ENCODE results near the gene C18orf63.
"Not testable (repeated sequence)": the region's sequence is repeated elsewhere in the genome, so short reads cannot be mapped to it uniquely, and the experiment has no call there.

C18orf63 gene

DNA sequence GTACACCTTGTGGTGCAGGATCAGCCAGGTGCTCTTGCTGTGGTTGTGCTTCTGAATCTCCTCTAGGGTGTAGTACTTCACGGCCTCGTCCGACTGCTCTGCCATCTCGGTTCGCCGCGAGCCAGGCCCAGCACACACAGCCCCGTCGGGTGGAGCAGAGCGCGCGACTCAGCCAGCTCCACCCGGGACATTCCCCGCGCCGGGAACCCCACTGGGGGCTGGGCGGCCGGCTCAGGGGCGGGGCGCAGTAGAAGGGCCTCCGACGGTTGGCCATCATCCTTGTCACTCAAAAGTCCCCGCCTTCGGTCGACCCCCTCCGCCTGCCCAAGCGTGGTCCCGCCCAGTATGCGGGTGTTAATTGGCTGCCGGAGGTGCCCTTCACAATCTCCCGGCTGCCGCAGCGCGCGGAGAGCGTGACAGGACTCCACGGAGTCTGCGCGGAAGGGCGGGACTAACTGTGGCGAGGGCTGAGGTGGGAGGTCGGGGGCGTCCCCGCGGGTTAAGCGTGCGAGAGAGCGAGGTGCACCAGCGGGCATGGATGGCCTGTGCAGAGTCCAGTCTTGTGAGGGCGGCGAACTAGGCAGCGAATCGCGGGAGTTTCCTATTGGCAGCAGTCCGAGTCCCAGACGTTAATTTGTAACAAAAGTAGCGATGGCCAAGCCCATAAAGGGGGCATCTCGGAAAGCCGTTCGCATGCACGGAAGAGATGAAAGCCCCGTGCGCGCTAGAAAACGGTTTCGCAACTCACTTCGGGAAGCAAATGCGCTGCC, 23.7 kb upstream of the C18orf63 start, which contains the start of gene CYB5A:
Gene CYB5A, minus strand, starts transcription at position 193 of the 770 bp plus-strand sequence. Its CDS starts 88 bp downstream, at position 105.
- TF ChIP-seq ZNF274 (IDR thresholded peaks at IDR 0.05; ENCODE audit: low read depth, low read length): no peak
- H3K4me3 ChIP-seq (ENCODE audit: low read length): peak within 1 kb of the TSS; percentile 92

DNA sequence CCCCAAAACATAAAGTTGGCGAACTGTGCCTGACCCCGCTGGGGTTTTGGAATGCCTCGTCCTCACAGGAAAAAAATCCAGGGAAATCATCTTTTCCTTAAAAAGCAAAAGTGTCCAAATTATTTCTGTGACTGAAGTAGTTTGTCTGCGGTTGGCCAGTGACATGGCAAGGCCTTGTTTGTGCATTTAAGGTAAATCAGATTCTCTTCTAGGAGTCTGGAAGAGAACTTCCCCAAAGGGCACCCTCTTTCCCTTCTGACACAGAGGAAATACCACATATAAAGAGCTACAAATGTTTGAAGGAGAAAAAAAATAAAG, 23.1 kb upstream of the C18orf63 start:
- peak overlapping the region; percentile 72 for H3K4me3 ChIP-seq (ENCODE audit: low read length)
- TF ChIP-seq ZNF274 (IDR thresholded peaks at IDR 0.05; ENCODE audit: low read depth, low read length): no peak

DNA sequence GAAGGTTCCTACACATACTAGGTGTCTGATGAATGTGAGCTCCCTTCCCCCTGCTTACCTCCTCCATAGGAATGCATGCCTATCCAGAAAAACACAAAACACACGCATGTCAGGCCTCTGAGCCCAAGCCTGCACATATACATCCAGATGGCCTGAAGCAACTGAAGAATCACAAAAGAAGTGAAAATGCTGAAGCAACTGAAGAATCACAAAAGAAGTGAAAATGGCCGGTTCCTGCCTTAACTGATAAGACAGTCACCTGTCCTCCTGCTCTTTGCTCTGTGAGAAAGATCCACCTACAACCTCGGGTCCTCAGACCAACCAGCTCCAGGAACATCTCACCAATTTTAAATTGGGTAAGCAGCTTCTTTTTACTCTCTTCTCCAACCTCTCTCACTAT, 22.7 kb upstream of the C18orf63 start:
- not testable (repeated sequence) for H3K4me3 ChIP-seq (ENCODE audit: low read length)

DNA sequence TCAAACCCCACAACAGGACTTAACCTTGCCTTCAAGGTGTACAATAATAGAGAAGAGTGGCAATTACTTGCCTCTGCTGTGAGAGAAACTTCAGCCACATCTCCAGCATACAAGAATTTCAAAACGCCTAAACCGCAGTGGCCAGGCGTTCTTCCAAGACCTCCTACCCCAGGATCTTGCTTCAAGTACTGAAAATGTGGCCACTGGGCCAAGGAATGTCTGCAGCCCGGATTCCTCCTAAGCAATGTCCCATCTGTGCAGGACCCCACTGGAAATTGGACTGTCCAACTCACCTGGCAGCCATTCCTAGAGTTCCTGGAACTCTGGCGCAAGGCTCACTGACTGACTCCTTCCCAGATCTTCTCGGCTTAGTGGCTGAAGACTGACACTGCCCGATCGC, 21.1 kb upstream of the C18orf63 start:
- no peak overlapping the region for H3K4me3 ChIP-seq (ENCODE audit: low read length)
- no peak for TF ChIP-seq ZNF274 (IDR thresholded peaks at IDR 0.05; ENCODE audit: low read depth, low read length)

DNA sequence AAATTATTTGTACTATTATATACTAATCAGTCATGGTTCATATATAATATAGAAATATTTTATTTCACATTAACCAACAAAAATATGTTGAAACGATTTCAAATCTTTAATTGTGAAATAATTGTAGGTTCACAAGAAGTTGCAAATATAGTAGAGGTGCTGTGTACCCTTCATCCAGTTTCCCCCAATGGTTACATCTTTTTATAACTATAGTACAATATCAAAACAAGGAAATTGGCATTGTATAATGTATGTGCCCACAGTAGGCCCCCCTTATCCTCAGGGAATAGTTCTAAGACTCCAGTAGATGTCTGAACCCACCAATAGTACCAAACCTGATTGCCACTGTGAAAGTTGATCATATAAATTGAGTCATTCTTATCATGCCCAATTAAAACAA, 16.5 kb upstream of the C18orf63 start:
- no peak for TF ChIP-seq ZNF274 (IDR thresholded peaks at IDR 0.05; ENCODE audit: low read depth, low read length)
- no peak overlapping the region for H3K4me3 ChIP-seq (ENCODE audit: low read length)

DNA sequence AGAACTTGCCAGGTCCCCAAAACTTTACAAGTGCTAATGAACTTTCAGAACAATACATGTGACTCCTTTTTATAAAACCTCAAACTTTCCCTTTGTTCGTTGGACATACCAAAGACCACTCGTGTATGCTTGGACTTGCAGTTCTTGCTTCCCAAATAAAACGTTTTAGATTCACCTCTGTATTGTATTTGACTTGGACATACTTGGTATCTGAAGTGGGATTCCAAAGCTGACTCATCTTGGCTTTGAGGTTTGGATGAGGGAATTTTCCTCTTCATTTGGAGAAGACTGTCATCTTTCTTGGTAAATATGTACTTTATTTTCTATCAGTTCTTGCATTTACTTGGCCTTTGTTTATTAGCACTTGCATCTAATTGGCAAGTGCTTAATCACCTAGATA, 15.9 kb upstream of the C18orf63 start:
- no peak overlapping the region for H3K4me3 ChIP-seq (ENCODE audit: low read length)
- TF ChIP-seq ZNF274 (IDR thresholded peaks at IDR 0.05; ENCODE audit: low read depth, low read length): no peak

DNA sequence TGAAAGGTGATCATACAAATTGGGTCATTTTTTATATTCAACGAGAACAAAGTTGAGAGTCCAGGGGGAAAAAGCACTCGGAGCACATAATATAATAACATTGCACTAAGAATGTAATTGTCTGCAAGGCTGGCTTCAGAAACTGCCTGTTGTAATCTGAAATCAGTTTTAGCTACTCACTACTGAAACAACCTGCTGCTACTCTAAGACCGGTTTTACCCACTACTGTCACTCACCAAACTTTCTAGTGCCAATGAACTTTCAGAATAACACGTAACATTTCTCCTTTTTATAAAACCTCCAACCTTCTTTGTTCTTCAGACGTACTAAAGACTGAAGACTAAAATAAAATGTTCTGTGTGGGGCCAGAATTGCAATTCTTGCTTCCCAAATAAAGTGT, 12.3 kb upstream of the C18orf63 start:
- no peak for TF ChIP-seq ZNF274 (IDR thresholded peaks at IDR 0.05; ENCODE audit: low read depth, low read length)
- H3K4me3 ChIP-seq (ENCODE audit: low read length): no peak overlapping the region

DNA sequence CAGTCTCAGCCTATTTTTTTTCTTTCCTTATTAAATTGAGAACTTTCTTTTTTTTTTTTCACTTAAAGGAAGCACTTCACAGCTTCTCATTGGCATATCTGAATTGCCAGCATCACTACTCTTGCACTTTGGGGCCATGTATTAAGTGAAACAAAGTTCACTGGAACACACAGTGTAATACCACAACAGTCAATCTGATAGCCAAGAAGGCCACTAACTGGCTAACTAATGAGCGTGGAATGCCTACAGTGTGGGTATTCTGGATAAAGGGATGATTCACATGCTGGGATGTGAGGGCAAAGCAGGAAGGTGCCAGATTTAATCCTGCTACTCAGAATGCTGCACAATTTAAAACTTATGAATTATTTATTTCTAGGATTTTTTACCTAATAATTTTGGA, 11.7 kb upstream of the C18orf63 start:
- H3K4me3 ChIP-seq (ENCODE audit: low read length): no peak overlapping the region
- no peak for TF ChIP-seq ZNF274 (IDR thresholded peaks at IDR 0.05; ENCODE audit: low read depth, low read length)

DNA sequence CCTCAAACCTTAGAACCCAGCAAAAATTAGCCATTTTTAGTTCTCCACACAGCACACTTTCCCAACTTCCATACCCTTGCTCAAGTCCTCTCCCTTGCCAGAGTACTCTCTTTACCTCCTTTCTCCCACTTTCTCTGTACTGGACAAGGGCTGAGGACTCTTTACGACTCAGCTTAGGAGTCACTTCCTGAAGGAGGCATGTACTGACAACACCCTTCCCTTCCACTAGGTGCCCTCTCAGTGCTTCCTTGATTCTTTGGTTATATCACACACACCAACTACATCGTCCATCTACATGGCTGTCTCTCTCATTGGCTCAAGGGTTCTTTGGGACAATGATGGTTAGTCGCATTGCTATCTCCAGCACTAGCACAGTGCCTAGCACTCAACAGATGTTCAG, 5.2 kb upstream of the C18orf63 start:
- H3K4me3 ChIP-seq (ENCODE audit: low read length): no peak overlapping the region
- no peak for TF ChIP-seq ZNF274 (IDR thresholded peaks at IDR 0.05; ENCODE audit: low read depth, low read length)

DNA sequence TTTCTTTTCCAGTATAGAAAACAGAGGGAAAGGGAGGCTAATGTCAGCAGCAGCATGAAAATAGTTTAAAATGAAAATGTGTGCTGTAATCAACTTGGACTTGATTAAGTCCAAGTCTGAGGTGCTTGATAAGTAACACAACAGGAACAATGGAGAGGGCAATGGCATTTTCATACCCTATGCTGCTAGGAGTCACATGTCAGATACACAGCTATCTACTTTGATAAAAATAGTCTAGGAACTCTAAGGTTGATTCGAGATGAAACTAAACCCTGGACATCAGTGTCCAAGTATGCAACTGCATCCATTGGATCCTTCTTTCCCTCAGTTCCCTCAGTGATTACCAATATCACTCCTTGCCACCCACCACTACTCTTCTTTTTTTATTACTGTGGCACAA, 4.6 kb upstream of the C18orf63 start:
- H3K4me3 ChIP-seq (ENCODE audit: low read length): no peak overlapping the region
- no peak for TF ChIP-seq ZNF274 (IDR thresholded peaks at IDR 0.05; ENCODE audit: low read depth, low read length)

DNA sequence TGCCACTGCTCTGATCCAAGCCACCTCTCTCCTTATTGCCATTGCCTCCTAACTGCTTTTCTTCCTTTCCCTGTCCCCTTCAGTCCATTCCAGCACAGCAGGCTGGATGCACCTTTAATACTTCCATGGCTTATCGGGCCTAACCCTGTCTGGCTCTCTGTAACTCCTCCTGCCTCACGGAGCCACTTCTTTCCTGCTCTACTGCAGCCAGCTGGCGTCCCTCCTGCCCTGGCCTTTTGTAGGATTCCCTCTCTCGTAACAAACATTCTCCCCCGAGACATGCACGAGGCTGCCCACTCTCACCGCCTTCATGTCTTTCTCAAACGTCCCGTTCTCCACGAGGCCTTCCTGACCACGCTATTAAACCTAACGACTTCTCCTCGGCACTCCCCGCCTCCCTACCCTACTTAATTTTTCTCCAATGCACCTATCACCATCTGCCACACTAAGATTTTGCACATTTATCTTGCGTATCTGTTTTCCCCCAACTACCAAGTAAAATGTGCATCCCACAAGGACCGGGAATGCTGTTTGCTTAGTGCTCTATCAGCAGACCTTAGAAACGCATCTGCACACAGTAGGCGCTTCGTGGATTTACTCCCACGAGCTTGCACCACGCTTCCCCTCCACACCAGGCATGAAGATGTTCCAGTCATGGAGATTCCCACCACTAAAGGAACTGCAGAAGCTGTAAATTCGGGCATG, 728 bp upstream of the C18orf63 start:
- H3K4me3 ChIP-seq (ENCODE audit: low read length): no peak overlapping the region
- no peak for TF ChIP-seq ZNF274 (IDR thresholded peaks at IDR 0.05; ENCODE audit: low read depth, low read length)

DNA sequence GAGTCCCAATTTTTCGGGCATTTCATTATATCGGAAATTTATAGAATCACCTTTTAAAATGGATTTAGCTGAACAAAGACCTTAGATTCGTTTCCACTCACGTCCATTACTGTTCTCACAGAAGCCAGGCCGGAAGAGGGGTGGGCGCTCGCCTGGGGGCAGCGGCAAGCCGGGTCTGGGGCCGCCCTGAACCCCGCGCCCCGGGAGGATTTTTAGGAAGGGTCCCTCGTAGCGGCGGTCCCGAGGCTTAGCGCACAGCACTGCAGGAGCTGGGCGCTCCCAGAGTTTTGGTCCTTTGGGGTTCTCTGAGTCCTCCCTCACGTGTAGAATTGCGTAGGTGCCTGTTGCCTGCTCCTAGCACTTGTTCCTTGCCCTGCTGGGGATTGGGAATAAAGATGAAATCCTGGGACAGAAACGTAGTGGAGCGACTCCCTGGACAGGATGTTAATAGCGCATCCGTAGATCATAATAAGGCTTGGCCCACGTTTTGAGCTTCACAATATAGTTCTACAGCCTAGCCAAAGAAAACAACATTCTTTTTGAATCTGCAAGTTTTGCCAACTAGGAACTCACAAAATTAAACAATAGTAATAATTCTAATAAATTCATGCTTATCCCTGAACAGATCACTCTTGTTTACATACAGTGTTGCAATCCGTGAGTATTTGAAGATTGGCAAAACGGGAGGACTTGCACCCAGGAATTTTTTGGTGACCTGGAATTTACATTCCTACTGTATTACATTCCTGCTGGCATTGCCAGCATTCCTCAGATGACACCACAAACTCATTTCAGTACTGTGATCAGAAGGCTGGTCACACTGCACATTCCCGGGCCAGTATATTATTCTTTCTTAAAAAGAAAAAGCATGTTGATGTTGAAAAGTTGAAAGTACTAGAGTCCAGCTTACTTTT, 875 bp downstream of the C18orf63 start:
- TF ChIP-seq ZNF274 (IDR thresholded peaks at IDR 0.05; ENCODE audit: low read depth, low read length): no peak
- H3K4me3 ChIP-seq (ENCODE audit: low read length): no peak overlapping the region

DNA sequence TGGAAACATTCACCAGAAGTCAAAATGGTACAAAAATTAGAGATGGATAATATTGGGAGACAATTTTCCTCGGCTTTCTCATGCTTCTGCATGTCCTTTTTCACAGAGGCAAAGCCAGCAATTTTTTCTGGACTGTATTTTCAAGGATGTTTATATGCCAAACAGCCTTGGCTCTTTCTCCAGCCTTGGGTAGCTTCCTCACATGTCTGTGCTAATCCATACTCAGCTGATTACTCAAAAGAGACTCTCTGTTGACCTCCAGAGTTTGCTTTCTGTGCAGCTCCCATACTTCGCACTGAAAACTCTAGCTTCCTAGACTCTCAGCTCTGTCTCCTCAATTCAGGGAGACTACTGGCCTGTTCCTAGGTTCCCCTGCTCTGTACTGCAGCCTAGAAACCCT, 10.6 kb downstream of the C18orf63 start:
- no peak overlapping the region for H3K4me3 ChIP-seq (ENCODE audit: low read length)
- TF ChIP-seq ZNF274 (IDR thresholded peaks at IDR 0.05; ENCODE audit: low read depth, low read length): no peak

DNA sequence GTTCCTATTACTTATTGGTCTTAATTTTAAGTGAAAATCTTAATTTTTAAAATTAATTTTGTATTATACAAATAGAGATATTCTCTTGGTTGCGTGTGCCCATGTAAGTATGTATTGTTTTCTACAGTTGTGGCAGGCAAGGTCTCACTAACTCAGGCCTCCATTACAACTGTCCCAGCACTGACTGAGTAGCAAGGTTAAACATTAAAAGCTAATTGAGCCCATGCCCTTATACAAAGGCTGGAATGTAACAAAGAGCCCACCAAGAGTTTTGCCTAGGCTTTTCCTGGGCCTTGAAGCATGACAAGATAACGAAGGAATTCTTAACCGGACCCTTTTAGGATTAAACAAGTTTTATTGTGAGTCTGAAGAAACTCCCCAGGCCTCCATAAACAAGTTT, 11.2 kb downstream of the C18orf63 start:
- H3K4me3 ChIP-seq (ENCODE audit: low read length): not testable (repeated sequence)

DNA sequence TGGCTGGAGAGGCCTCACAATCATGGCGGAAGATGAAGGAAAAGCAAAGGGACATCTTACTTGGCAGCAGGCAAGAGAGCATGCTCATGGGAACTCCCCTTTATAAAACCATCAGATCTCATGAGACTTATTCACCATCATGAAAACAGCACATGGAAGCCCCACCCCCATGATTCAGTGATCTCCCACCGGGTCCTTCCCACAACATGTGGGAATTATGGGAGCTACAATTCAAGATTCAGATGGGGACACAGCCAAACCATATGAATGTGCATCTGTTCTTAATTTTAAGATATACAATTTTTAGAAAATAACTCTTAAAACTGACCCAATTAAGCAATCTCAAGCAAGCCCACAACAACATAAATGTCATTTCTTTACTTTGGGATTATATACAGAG, 12.6 kb downstream of the C18orf63 start:
- H3K4me3 ChIP-seq (ENCODE audit: low read length): no peak overlapping the region
- TF ChIP-seq ZNF274 (IDR thresholded peaks at IDR 0.05; ENCODE audit: low read depth, low read length): no peak
